CD4-positive, alpha-beta T cell treated with Interleukin-10 for 1 hour (primary cell): ENCODE measurements around the gene ZSWIM5.
"Not testable (repeated sequence)": the region's sequence is repeated elsewhere in the genome, so short reads cannot be mapped to it uniquely, and the experiment has no call there.

Source experiments
- DNase-seq: peaks from one replicate; pipeline ENCODE4 v3.0.0-alpha.2; 2020

The ZSWIM5 gene

GRCh38 chr1:45135316-45135715 is 71.1 kb downstream of the ZSWIM5 start:
- no peak for DNase-seq

DNA sequence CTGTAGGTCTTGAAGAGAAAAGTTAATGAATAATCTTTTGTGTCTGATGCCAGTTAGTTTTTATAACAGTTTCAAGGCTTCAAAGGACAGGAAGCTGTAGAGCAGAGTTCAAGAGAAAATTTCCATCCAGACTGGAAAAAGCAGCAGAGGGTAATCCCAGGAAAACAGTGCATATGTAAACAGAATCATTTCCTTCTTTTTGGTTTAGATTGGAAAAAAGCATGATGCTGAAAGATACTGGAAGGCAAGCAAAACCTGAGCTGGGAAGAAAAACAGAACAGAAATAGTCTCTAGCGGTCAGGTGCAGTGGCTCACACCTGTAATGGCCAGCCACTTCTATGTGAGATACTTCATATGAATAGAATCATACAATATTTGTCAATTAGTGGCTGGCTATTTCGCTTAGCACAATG is 71.9 kb downstream of the ZSWIM5 start:
- no peak for DNase-seq

DNA sequence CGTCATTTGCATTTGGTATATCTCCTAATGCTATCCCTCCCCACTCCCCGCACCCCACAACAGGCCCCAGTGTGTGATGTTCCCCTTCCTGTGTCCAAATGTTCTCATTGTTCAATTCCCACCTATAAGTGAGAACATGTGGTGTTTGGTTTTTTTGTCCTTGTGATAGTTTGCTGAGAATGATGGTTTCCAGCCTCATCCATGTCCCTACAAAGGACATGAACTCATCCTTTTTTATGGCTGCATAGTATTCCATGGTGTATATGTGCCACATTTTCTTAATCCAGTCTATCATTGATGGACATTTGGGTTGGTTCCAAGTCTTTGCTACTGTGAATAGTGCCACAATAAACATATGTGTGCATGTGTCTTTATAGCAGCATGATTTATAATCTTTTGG is 73.7 kb downstream of the ZSWIM5 start:
- not testable (repeated sequence) for DNase-seq

- DNase-seq: no peak
Measured at GRCh38 chr1:45123358-45123757, 83.0 kb downstream of the ZSWIM5 start.

GRCh38 chr1:45122724-45123123 is 83.7 kb downstream of the ZSWIM5 start:
- no peak for DNase-seq

DNA sequence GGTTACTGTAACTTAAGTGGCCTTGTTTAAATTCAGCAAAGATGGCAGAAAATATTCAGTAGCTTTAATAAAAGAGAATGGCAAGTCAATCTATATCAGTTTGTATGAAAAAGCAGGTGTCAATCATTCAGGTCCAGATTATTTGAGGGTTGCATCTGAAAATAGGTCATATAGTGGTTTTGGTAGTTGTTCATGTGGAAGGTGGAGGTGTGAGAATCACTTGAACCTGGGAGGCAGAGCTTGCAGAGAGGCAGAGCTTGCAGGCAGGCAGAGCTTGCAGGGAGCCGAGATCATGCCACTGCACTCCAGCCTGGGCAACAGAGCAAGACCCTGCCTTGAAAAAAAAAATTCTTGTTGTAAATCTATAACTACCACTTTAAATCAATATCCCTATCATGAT is 88.6 kb downstream of the ZSWIM5 start:
- peak; percentile 5 for DNase-seq

DNA sequence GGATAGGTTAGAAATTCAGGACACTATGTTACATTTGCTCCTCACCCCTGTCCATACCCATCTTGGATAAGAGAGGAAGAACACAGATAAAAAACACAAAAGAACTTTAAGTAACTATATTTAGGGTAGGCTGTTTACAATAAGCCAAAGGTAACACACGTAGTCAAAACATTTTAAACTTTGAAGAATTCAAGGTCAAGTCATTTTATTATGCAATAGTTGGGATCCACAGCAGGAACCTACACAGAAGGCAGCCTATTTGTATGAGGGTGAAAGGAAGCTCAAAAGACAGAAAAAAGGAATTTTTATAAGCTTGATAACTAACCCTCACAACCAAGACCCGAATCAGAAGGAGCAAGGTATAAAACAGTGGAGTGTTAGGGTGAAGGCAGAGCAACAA is 89.6 kb downstream of the ZSWIM5 start:
- no peak for DNase-seq

- DNase-seq: peak; percentile 23
Measured at GRCh38 chr1:45116340-45116739, 90.1 kb downstream of the ZSWIM5 start.

DNA sequence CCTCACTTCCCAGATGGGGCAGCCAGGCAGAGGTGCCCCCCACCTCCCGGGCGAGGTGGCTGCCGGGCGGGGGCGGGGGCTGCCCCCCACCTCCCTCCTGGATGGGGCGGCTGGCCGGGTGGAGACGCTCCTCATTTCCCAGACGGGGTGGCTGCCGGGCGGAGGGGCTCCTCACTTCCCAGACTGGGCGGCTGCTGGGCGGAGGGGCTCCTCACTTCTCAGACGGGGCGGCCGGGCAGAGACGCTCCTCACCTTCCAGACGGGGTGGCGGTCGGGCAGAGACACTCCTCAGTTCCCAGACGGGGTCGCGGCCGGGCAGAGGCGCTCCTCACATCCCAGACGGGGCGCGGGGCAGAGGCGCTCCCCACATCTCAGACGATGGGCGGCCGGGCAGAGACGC is 91.2 kb downstream of the ZSWIM5 start:
- DNase-seq: not testable (repeated sequence)

- no peak for DNase-seq
Measured at GRCh38 chr1:45112661-45113060, 93.7 kb downstream of the ZSWIM5 start.

DNA sequence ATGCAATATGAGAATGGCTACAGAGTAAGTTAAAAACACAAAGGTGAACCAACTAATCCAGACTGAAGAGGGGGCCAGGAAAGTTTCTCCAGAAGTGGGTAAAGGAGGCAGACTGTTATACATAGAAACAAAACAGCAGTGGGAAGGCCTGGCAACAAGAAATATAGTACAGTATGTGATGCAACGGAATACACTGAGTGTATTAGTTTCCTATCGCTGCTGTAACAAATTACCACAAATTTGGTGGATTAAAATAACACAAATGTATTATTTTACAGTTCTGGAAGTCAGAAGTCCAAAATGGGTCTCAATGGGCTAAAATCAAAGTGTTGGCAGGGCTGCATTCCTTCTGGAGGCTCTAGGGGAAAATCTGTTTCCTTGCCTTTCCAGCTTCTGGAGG is 95.2 kb downstream of the ZSWIM5 start:
- DNase-seq: no peak

- DNase-seq: no peak
Measured at GRCh38 chr1:45107782-45108181, 98.6 kb downstream of the ZSWIM5 start.

GRCh38 chr1:45106864-45107263 is 99.5 kb downstream of the ZSWIM5 start:
- DNase-seq: not testable (repeated sequence)

DNA sequence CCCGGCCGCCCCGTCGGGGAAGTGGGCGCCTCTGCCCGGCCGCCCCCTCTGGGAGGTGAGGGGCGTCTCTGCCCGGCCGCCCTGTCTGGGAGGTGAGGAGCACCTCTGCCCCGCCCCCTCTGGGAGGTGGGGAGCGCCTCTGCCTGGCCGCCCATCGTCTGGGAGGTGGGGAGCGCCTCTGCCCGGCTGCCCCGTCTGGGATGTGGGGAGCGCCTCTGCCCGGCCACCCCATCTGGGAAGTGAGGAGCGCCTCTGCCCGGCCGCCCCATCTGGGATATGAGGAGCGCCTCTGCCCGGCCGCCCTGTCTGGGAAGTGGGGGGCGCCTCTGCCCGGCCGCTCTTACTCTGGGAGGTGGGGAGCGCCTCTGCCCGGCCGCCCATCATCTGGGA is 100.3 kb downstream of the ZSWIM5 start:
- DNase-seq: not testable (repeated sequence)

GRCh38 chr1:45105486-45106155 is 100.8 kb downstream of the ZSWIM5 start:
- DNase-seq: not testable (repeated sequence)

GRCh38 chr1:45103534-45103933 is 102.9 kb downstream of the ZSWIM5 start:
- no peak for DNase-seq

- DNase-seq: no peak
Measured at GRCh38 chr1:45101947-45102346, 104.5 kb downstream of the ZSWIM5 start.

DNA sequence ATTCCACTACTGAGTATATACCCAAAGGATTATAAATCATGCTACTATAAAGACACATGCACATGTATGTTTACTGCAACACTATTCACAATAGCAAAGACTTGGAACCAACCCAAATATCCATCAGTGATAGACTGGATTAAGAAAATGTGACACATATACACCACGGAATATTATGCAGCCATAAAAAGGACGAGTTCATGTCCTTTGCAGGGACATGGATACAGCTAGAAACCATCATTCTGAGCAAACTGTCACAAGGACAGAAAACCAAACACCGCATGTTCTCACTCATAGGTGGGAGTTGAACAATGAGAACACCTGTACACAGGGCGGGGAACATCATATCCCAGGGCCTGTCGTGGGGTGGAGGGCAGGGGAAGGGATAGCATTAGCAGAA is 104.9 kb downstream of the ZSWIM5 start:
- not testable (repeated sequence) for DNase-seq

GRCh38 chr1:45097944-45098343 is 108.5 kb downstream of the ZSWIM5 start:
- no peak for DNase-seq

- DNase-seq: no peak
Measured at GRCh38 chr1:45097079-45097478, 109.3 kb downstream of the ZSWIM5 start.

DNA sequence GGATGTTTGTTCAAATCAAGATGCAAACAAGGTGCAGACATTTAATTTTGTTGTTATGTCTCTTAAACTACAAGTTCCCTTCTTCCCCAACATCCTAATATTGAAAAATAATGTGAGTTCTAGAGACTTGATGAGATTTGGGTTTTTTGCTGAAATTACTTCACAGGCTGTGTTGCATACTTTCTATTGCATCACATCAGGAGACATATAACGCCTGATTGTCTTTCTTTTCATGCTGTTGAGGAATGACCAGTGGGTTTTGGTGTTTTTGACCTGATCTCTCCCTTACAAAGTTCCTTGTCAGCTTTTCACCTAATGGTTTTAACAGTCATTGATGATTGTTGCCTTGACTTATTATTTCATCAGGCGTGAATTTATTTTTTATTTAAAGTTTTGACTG is 111.0 kb downstream of the ZSWIM5 start:
- no peak for DNase-seq

DNA sequence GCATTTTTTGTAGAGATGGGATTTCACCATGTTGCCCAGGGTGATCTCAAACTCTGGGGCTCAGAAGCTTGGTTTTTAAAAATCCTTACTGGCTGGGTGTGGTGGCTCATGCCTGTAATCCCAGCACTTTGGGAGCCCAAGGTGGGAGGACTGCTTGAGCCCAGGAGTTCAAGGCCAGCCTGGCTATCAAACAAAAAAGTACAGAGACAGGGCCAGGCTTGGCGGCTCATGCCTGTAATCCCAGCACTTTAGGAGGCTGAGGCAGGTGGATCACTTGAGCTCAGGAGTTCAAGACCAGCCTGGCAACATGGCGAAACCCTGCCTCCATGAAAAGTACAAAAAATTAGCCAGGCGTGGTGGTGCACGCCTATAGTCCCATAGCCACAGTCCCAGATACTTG is 112.0 kb downstream of the ZSWIM5 start:
- not testable (repeated sequence) for DNase-seq

DNA sequence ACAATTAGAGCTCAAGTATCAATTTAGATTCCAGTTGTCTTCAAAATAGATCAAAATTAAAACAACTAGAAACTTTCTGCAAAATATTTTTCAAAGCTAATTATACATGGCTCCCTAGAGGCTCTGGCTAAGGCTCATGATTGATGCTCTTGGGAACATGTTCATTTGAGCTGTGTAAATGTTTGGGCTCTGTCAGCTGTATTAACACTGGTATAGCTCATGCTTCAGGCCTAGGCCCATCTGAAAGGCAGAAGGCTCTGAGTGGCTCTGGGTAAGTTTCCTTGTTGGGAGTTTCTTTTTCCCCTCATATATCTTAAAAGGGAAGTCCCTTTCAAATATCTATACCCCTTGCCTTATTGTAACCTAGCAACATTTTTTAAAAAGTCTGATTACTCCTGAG is 113.1 kb downstream of the ZSWIM5 start:
- DNase-seq: no peak

- no peak for DNase-seq
Measured at GRCh38 chr1:45089711-45090110, 116.7 kb downstream of the ZSWIM5 start.

- DNase-seq: no peak
Measured at GRCh38 chr1:45084562-45084961, 121.8 kb downstream of the ZSWIM5 start.
